HEK293 (cell line): ENCODE measurements around the gene PPP1R14C.

ENCODE experiments used
- ATF2 ChIP-seq: fragments of 450-650 bp; formaldehyde crosslinking; IDR thresholded peaks from 2 replicates; pipeline ENCODE4 v1.5.1; 2016; ENCODE audit warnings: missing biosample characterization, missing genetic modification characterization, low read depth
- BCL11B ChIP-seq: fragments of 450-650 bp; formaldehyde crosslinking; IDR thresholded peaks from 2 replicates; pipeline ENCODE4 v1.5.1; 2016; ENCODE audit warnings: low read depth, missing biosample characterization, missing genetic modification characterization
- CTCF ChIP-seq: fragments of 450-650 bp; formaldehyde crosslinking; IDR thresholded peaks from 2 replicates; pipeline ENCODE4 v1.5.1; 2016; ENCODE audit warnings: missing biosample characterization, missing genetic modification characterization
- FEZF1 ChIP-seq: fragments of 450-650 bp; formaldehyde crosslinking; IDR thresholded peaks from 2 replicates; pipeline ENCODE4 v1.5.1; 2016; ENCODE audit warnings: missing biosample characterization, missing genetic modification characterization
- GLI4 ChIP-seq: fragments of 450-650 bp; formaldehyde crosslinking; IDR thresholded peaks from 2 replicates; pipeline ENCODE4 v1.5.1; 2016; ENCODE audit warnings: missing biosample characterization, missing genetic modification characterization
- GLIS1 ChIP-seq: fragments of 450-650 bp; formaldehyde crosslinking; IDR thresholded peaks from 2 replicates; pipeline ENCODE4 v1.5.1; 2016; ENCODE audit warnings: missing biosample characterization, missing genetic modification characterization
- HOXA7 ChIP-seq: sonication (generic); formaldehyde crosslinking; IDR thresholded peaks from 2 replicates; pipeline ENCODE4 v1.8.1; 2022; ENCODE audit warnings: missing genetic modification reagents, borderline replicate concordance
- MZF1 ChIP-seq: fragments of 450-650 bp; formaldehyde crosslinking; IDR thresholded peaks from 2 replicates; pipeline ENCODE4 v1.5.1; 2017; ENCODE audit warnings: missing biosample characterization, missing genetic modification characterization, borderline replicate concordance
- OSR2 ChIP-seq: fragments of 450-650 bp; formaldehyde crosslinking; IDR thresholded peaks from 2 replicates; pipeline ENCODE4 v1.5.1; 2016; ENCODE audit warnings: missing biosample characterization, missing genetic modification characterization
- PRDM6 ChIP-seq: fragments of 450-650 bp; formaldehyde crosslinking; IDR thresholded peaks from 2 replicates; pipeline ENCODE4 v1.5.1; 2017; ENCODE audit warnings: missing biosample characterization, missing genetic modification characterization
- ZBTB17 ChIP-seq: fragments of 450-650 bp; formaldehyde crosslinking; IDR thresholded peaks from 2 replicates; pipeline ENCODE4 v1.5.1; 2016; ENCODE audit warnings: missing biosample characterization, missing genetic modification characterization
- ZBTB6 ChIP-seq: fragments of 450-650 bp; formaldehyde crosslinking; IDR thresholded peaks from 2 replicates; pipeline ENCODE4 v1.5.1; 2017; ENCODE audit warnings: missing biosample characterization, missing genetic modification characterization
- ZFP41 ChIP-seq: fragments of 450-650 bp; formaldehyde crosslinking; IDR thresholded peaks from 2 replicates; pipeline ENCODE4 v1.5.1; 2016; ENCODE audit warnings: missing biosample characterization, missing genetic modification characterization, borderline replicate concordance
- ZNF114 ChIP-seq: fragments of 450-650 bp; formaldehyde crosslinking; IDR thresholded peaks from 2 replicates; pipeline ENCODE4 v1.5.0; 2017; ENCODE audit warnings: missing biosample characterization, missing genetic modification characterization
- ZNF121 ChIP-seq: fragments of 450-650 bp; formaldehyde crosslinking; IDR thresholded peaks from 2 replicates; pipeline ENCODE4 v1.5.1; 2016; ENCODE audit warnings: missing biosample characterization, missing genetic modification characterization
- ZNF157 ChIP-seq: fragments of 450-650 bp; formaldehyde crosslinking; IDR thresholded peaks from 2 replicates; pipeline ENCODE4 v1.5.1; 2016; ENCODE audit warnings: missing biosample characterization, missing genetic modification characterization
- ZNF223 ChIP-seq: fragments of 450-650 bp; formaldehyde crosslinking; IDR thresholded peaks from 2 replicates; pipeline ENCODE4 v1.5.1; 2016; ENCODE audit warnings: missing biosample characterization, missing genetic modification characterization
- ZNF239 ChIP-seq: fragments of 450-650 bp; formaldehyde crosslinking; IDR thresholded peaks from 2 replicates; pipeline ENCODE4 v1.5.1; 2016; ENCODE audit warnings: missing biosample characterization, missing genetic modification characterization
- ZNF248 ChIP-seq: fragments of 450-650 bp; formaldehyde crosslinking; IDR thresholded peaks from 2 replicates; pipeline ENCODE4 v1.5.1; 2017; ENCODE audit warnings: missing biosample characterization, missing genetic modification characterization
- ZNF292 ChIP-seq: fragments of 450-650 bp; formaldehyde crosslinking; IDR thresholded peaks from 2 replicates; pipeline ENCODE4 v1.5.1; 2016; ENCODE audit warnings: low read depth, missing biosample characterization, missing genetic modification characterization, borderline replicate concordance
- ZNF488 ChIP-seq: fragments of 450-650 bp; formaldehyde crosslinking; IDR thresholded peaks from 2 replicates; pipeline ENCODE4 v1.5.1; 2016; ENCODE audit warnings: missing biosample characterization, missing genetic modification characterization
- ZNF513 ChIP-seq: fragments of 450-650 bp; IDR thresholded peaks from 2 replicates; pipeline ENCODE4 v1.5.1; 2018; ENCODE audit warnings: missing biosample characterization, missing genetic modification characterization
- ZNF548 ChIP-seq: fragments of 450-650 bp; formaldehyde crosslinking; IDR thresholded peaks from 2 replicates; pipeline ENCODE4 v1.5.1; 2016; ENCODE audit warnings: missing biosample characterization, missing genetic modification characterization
- ZNF561 ChIP-seq: fragments of 450-650 bp; IDR thresholded peaks from 2 replicates; pipeline ENCODE4 v1.5.1; 2018; ENCODE audit warnings: missing biosample characterization, missing genetic modification characterization, borderline replicate concordance
- ZNF626 ChIP-seq: fragments of 450-650 bp; sonication (Bioruptor Pico); formaldehyde crosslinking; IDR thresholded peaks from 2 replicates; pipeline ENCODE4 v1.5.1; 2018; ENCODE audit warnings: missing biosample characterization, missing genetic modification characterization, inconsistent platforms
- ZNF664 ChIP-seq: fragments of 450-650 bp; formaldehyde crosslinking; IDR thresholded peaks from 2 replicates; pipeline ENCODE4 v1.5.1; 2016; ENCODE audit warnings: missing biosample characterization, missing genetic modification characterization
- ZNF707 ChIP-seq: fragments of 450-650 bp; formaldehyde crosslinking; IDR thresholded peaks from 2 replicates; pipeline ENCODE4 v1.5.1; 2016; ENCODE audit warnings: missing biosample characterization, missing genetic modification characterization
- ZNF768 ChIP-seq: fragments of 450-650 bp; formaldehyde crosslinking; IDR thresholded peaks from 2 replicates; pipeline ENCODE4 v1.5.1; 2018; ENCODE audit warnings: missing biosample characterization, mild to moderate bottlenecking, missing genetic modification characterization
- ZNF777 ChIP-seq: fragments of 450-650 bp; formaldehyde crosslinking; IDR thresholded peaks from 2 replicates; pipeline ENCODE4 v1.5.1; 2017; ENCODE audit warnings: missing biosample characterization, missing genetic modification characterization, borderline replicate concordance
- ZNF785 ChIP-seq: fragments of 450-650 bp; formaldehyde crosslinking; IDR thresholded peaks from 2 replicates; pipeline ENCODE4 v1.5.1; 2016; ENCODE audit warnings: missing biosample characterization, missing genetic modification characterization
- ZSCAN30 ChIP-seq: fragments of 450-650 bp; IDR thresholded peaks from 2 replicates; pipeline ENCODE4 v1.5.1; 2018; ENCODE audit warnings: missing biosample characterization, mild to moderate bottlenecking, missing genetic modification characterization, moderate library complexity
- ZXDB ChIP-seq: fragments of 450-650 bp; formaldehyde crosslinking; IDR thresholded peaks from 2 replicates; pipeline ENCODE4 v1.5.1; 2016; ENCODE audit warnings: missing biosample characterization, missing genetic modification characterization

PPP1R14C gene

GRCh38 chr6:150142670-150143515, at the start of gene PPP1R14C (continued):
- TF ChIP-seq OSR2 (tag by site-specific recombination) (no peak; the same call in 1 of the 2 replicates), ZNF292 (no peak), FEZF1 (tag by site-specific recombination) (no peak), ZNF488 (tag by site-specific recombination) (no peak), ZNF239 (tag by site-specific recombination) (no peak; the same call in 1 of the 2 replicates), ZNF121 (tag by site-specific recombination) (no peak), PRDM6 (tag by site-specific recombination) (no peak), GLI4 (tag by site-specific recombination) (no peak; the same call in 1 of the 2 replicates), ZNF707 (tag by site-specific recombination) (no peak), ZNF664 (tag by site-specific recombination) (no peak), CTCF (tag by site-specific recombination) (peak; percentile 75), ZNF513 (no peak), ZNF561 (tag by site-specific recombination) (no peak), ATF2 (tag by site-specific recombination) (no peak), ZSCAN30 (peak; percentile 64), ZNF785 (no peak), ZNF223 (tag by site-specific recombination) (peak; percentile 81; the same call in 1 of the 2 replicates), ZFP41 (tag by site-specific recombination) (no peak), ZBTB17 (tag by site-specific recombination) (no peak; the same call in none of the 2 replicates), ZNF114 (tag by site-specific recombination) (no peak), GLIS1 (tag by site-specific recombination) (peak; percentile 75), ZNF768 (tag by site-specific recombination) (no peak; the same call in 1 of the 2 replicates), ZNF248 (tag by site-specific recombination) (no peak), ZNF548 (tag by site-specific recombination) (no peak), HOXA7 (CRISPR knock-in tag) (no peak), ZXDB (peak; percentile 77), MZF1 (tag by site-specific recombination) (0 out of 2 replicates have a peak, but pooled peaks have one; percentile 57), ZNF777 (tag by site-specific recombination) (peak; percentile 50; the same call in 1 of the 2 replicates), ZNF157 (no peak), ZBTB6 (tag by site-specific recombination) (no peak; the same call in 1 of the 2 replicates), ZNF626 (tag by site-specific recombination) (no peak; the same call in 1 of the 2 replicates), BCL11B (tag by site-specific recombination) (no peak)
